HG02943 (cell line): ENCODE results near the gene MC4R.
"Not testable (repeated sequence)": the region's sequence is repeated elsewhere in the genome, so short reads cannot be mapped to it uniquely, and the experiment has no call there.

Experiments
- ATAC-seq: cut with Tn5 transposase; IDR thresholded peaks from one replicate; pipeline ENCODE4 v1.9.1; 2021; ENCODE audit warnings: mild to moderate bottlenecking, low read depth, moderate library complexity; ENCODE audit not compliant: unreplicated experiment

Gene MC4R

GRCh38 chr18:60372596-60372995, at the start of gene MC4R:
Gene MC4R, minus strand, starts transcription at chr18:60372775. Its CDS starts 426 bp downstream, at chr18:60372349.
- ATAC-seq = no peak

GRCh38 chr18:60422306-60422705, 49.7 kb upstream of the MC4R start:
- ATAC-seq = not testable (repeated sequence)

- no peak for ATAC-seq
Measured at GRCh38 chr18:60421356-60422118, 49.0 kb upstream of the MC4R start.

- no peak for ATAC-seq
Measured at GRCh38 chr18:60417946-60418345, 45.4 kb upstream of the MC4R start.

- ATAC-seq = no peak
Measured at GRCh38 chr18:60413944-60414547, 41.5 kb upstream of the MC4R start.

GRCh38 chr18:60411715-60412114, 39.1 kb upstream of the MC4R start:
- no peak for ATAC-seq

GRCh38 chr18:60406721-60407120, 34.1 kb upstream of the MC4R start:
- no peak for ATAC-seq

- ATAC-seq = no peak
Measured at GRCh38 chr18:60404486-60405085, 32.0 kb upstream of the MC4R start.

- ATAC-seq = no peak
Measured at GRCh38 chr18:60401346-60401745, 28.8 kb upstream of the MC4R start.

- ATAC-seq = no peak
Measured at GRCh38 chr18:60391571-60392226, 19.1 kb upstream of the MC4R start.

- no peak for ATAC-seq
Measured at GRCh38 chr18:60389314-60389713, 16.7 kb upstream of the MC4R start.

GRCh38 chr18:60385693-60386092, 13.1 kb upstream of the MC4R start:
- no peak for ATAC-seq

- ATAC-seq = no peak
Measured at GRCh38 chr18:60383893-60384292, 11.3 kb upstream of the MC4R start.

- no peak for ATAC-seq
Measured at GRCh38 chr18:60377778-60378469, 5.3 kb upstream of the MC4R start.

- no peak for ATAC-seq
Measured at GRCh38 chr18:60372132-60372531, 443 bp downstream of the MC4R start.

GRCh38 chr18:60358516-60358915, 14.1 kb downstream of the MC4R start:
- no peak for ATAC-seq

GRCh38 chr18:60350941-60351340, 21.6 kb downstream of the MC4R start:
- no peak for ATAC-seq

- ATAC-seq = no peak
Measured at GRCh38 chr18:60350150-60350549, 22.4 kb downstream of the MC4R start.

GRCh38 chr18:60347526-60348045, 25.0 kb downstream of the MC4R start:
- no peak for ATAC-seq

- no peak for ATAC-seq
Measured at GRCh38 chr18:60339018-60339417, 33.6 kb downstream of the MC4R start.
